Measurements from ENCODE around the gene NHEJ1. TPM values are rescaled to one million over a fixed set of nuclear protein-coding genes. Genes with fewer than 3 reads are reported as not detected.

Gene NHEJ1
- total and polyA plus RNA-seq, 9 of the 15 experiments (the other 6 are each of a cell fraction or from before 2014, with no cell fraction given): 9.0 to 23.7 (median 13.9) TPM

GRCh38 chr2:219078951-219079350 lies 81.7 kb downstream of the NHEJ1 start:
- Histone ChIP-seq H3K9me1 (ENCODE audit: control insufficient read depth, insufficient read depth, low read length) (peaks cover 2% of the 10 kb centered on the region), H3K79me2 (ENCODE audit: control insufficient read depth, insufficient read depth, low read length) (no peaks in the 10 kb centered on the region), H4K20me1 (replicated peaks; ENCODE audit: control insufficient read depth, insufficient read depth, low read length) (no peaks in the 10 kb centered on the region; the same call in 1 of the 2 replicates), H3K9ac (ENCODE audit: insufficient read depth in 1 of 2, low read depth in 2 of 2, low read length in 2 of 2) (no peak overlapping the region), H3K36me3 (ENCODE audit: control insufficient read depth, insufficient read depth, low read length) (peaks cover 5% of the 10 kb centered on the region; the same call in 1 of the 3 replicates), H2AFZ (ENCODE audit: low read depth, low read length) (no peak overlapping the region), H3K27me3 (ENCODE audit: control insufficient read depth in 2 of 2, insufficient read depth in 2 of 2, low read length in 2 of 2) (no peaks in the 10 kb centered on the region), H3K4me3 (no peak overlapping the region), H3K4me1 (replicated peaks in 1 of 2; ENCODE audit: control insufficient read depth in 2 of 2, insufficient read depth in 2 of 2, low read length in 2 of 2) (0 out of 5 replicates have a peak, but pooled peaks cover 0 to 2% of the 10 kb centered on the region in 2 experiments), H3K9me3 (replicated peaks; ENCODE audit: control insufficient read depth, insufficient read depth, low read depth, low read length) (no peaks in the 10 kb centered on the region), H3K27ac (ENCODE audit: extremely low read depth, low read depth, low read length) (no peak overlapping the region), H3K4me2 (ENCODE audit: insufficient read depth, low read length) (no peak overlapping the region)
- CTCF ChIA-PET (ENCODE audit: low intra/inter-chr PET ratio): no interaction called here
- no peak for ATAC-seq
- POLR2A ChIA-PET: no interaction called here
- no peak for FAIRE-seq
- in situ Hi-C loops (cut with MboI) (no loop called here), intact Hi-C loops (cut with micrococcal nuclease) (no loop called here)
- no peak for DNase-seq (ENCODE audit: extremely low read depth in 1 of 4, low spot score in 3 of 4)
- no TSS peak for BruUV-seq (replicated peaks)
- WGBS (ENCODE audit: insufficient coverage, low coverage, missing lambda C conversion rate): 67% methylated on average over 4 of the region's 4 CpGs
- TF ChIP-seq STAT6 (CRISPR knock-in tag; IDR thresholded peaks at IDR 0.05): no peak
- no peak for TF ChIP-seq AFF1 (IDR thresholded peaks at IDR 0.05; ENCODE audit: low read depth in 1 of 2, partially characterized antibody in 2 of 2)
- no peak for TF ChIP-seq RBM15 (IDR thresholded peaks at IDR 0.05; ENCODE audit: insufficient read depth, low read length)
- no peak for TF ChIP-seq ARID3A (IDR thresholded peaks at IDR 0.05; ENCODE audit: borderline replicate concordance, low read depth, low read length)
- no peak for TF ChIP-seq SFPQ (IDR thresholded peaks at IDR 0.05; ENCODE audit: low read depth, low read length)
- no peak for TF ChIP-seq ZZZ3 (IDR thresholded peaks at IDR 0.05)
- no peak for TF ChIP-seq ZBTB2 (IDR thresholded peaks at IDR 0.05)
- TF ChIP-seq ATF1 (CRISPR knock-in tag; IDR thresholded peaks at IDR 0.05): no peak
- TF ChIP-seq ATF1 (tag; IDR thresholded peaks at IDR 0.05): no peak

All from K562 (cell line).